IPS-15b (cell line): ENCODE results near the gene CHFR.
"Not testable (repeated sequence)": the region's sequence is repeated elsewhere in the genome, so short reads cannot be mapped to it uniquely, and the experiment has no call there.

Source experiments
- H3K27me3 ChIP-seq: one replicate; pipeline ENCODE4 v1.6.1; 2013; ENCODE audit warnings: low read length; ENCODE audit not compliant: control insufficient read depth, insufficient read depth
- H3K36me3 ChIP-seq: one replicate; pipeline ENCODE4 v1.6.1; 2013; ENCODE audit warnings: low read length; ENCODE audit not compliant: control insufficient read depth, insufficient read depth
- H3K4me1 ChIP-seq: one replicate; pipeline ENCODE4 v1.6.1; 2013; ENCODE audit warnings: mild to moderate bottlenecking, low read length; ENCODE audit not compliant: control insufficient read depth, insufficient read depth
- H3K4me3 ChIP-seq: one replicate; pipeline ENCODE4 v1.5.1; 2013; ENCODE audit warnings: low read depth, low read length
- H3K9ac ChIP-seq: one replicate; pipeline ENCODE4 v1.6.1; 2013; ENCODE audit warnings: low read depth, mild to moderate bottlenecking, low read length
- H3K9me3 ChIP-seq: one replicate; pipeline ENCODE4 v1.6.1; 2013; ENCODE audit warnings: mild to moderate bottlenecking, low read length; ENCODE audit not compliant: control insufficient read depth, insufficient read depth

Gene CHFR

GRCh38 chr12:132797820-132798570 lies 89.4 kb downstream of the CHFR start:
- Histone ChIP-seq H3K9ac (no peak overlapping the region), H3K4me3 (no peak overlapping the region), H3K4me1 (no peaks in the 10 kb centered on the region), H3K27me3 (no peaks in the 10 kb centered on the region), H3K36me3 (peaks cover 55% of the 10 kb centered on the region), H3K9me3 (no peaks in the 10 kb centered on the region)

GRCh38 chr12:132795847-132796246 lies 91.6 kb downstream of the CHFR start:
- Histone ChIP-seq H3K4me1 (no peaks in the 10 kb centered on the region), H3K27me3 (no peaks in the 10 kb centered on the region), H3K36me3 (peaks cover 38% of the 10 kb centered on the region), H3K4me3 (no peak overlapping the region), H3K9me3 (no peaks in the 10 kb centered on the region), H3K9ac (no peak overlapping the region)

DNA sequence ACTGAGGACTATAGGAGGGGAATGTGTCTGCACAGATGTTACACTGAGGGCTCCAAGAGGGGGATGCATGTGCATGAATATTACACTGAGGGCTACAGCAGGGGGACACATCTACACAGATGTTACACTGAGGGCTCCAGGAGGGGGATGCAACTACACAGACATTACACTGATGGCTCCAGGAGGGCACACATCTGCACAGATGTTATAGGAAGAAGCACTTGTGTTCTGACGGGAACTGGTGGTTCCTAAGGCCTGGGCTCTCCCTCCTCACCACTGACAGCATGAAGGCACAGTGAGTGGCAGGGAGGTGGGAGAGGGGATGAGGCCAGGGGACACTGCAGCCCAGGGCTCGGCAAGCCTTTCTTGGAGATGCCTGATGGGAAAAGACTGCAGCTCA lies 95.5 kb downstream of the CHFR start:
- peaks cover 29% of the 10 kb centered on the region for H3K36me3 ChIP-seq
- H3K4me3 ChIP-seq, H3K27me3 ChIP-seq, H3K9me3 ChIP-seq, H3K9ac ChIP-seq, H3K4me1 ChIP-seq: not testable (repeated sequence)

DNA sequence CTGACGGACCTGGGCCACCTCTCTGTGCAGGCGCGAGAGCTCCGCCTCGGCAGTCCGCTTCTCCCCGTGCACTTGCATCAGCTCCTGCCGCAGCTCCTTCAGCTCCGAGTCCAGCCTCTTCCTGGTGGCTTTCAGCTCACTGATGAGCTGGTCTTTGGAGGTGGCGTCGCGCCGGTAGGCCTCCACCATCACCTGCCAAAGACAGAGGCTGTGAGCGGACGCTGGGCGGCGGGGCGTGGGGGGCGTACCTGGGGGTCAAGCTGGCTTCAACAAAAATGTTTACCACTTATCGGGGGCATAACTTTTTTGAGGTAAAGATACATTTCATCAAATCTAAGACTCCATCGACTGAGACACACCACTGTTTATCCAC lies 98.3 kb downstream of the CHFR start:
- H3K27me3 ChIP-seq = no peaks in the 10 kb centered on the region
- H3K36me3 ChIP-seq = peaks cover 39% of the 10 kb centered on the region
- no peak overlapping the region for H3K4me3 ChIP-seq
- no peaks in the 10 kb centered on the region for H3K4me1 ChIP-seq
- no peak overlapping the region for H3K9ac ChIP-seq
- H3K9me3 ChIP-seq = no peaks in the 10 kb centered on the region

- no peak overlapping the region for H3K4me3 ChIP-seq
- no peaks in the 10 kb centered on the region for H3K4me1 ChIP-seq
- H3K27me3 ChIP-seq = no peaks in the 10 kb centered on the region
- no peak overlapping the region for H3K9ac ChIP-seq
- H3K36me3 ChIP-seq = peaks cover 40% of the 10 kb centered on the region
- H3K9me3 ChIP-seq = no peaks in the 10 kb centered on the region
Observed at GRCh38 chr12:132788375-132789098, 98.9 kb downstream of the CHFR start.

DNA sequence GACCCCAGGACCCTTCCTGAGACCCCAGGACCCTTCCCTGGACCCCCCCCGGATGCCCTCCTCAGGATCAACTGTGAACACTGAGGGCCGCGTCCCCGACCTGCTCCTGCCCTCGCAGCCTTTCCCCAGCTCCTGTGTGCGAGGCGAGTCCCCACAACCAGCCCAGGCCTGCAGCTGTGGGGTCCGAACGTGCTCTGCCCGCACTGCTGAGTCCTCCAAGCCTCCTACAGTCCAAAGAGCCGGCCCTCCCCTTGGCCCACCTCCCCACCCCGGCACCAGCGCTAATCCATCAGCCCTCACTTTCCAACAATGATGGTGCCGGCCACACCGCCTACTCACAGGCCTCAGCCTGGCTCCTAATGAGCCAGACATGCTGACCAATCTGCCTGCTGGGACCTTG lies 99.5 kb downstream of the CHFR start:
- peaks cover 42% of the 10 kb centered on the region for H3K36me3 ChIP-seq
- no peaks in the 10 kb centered on the region for H3K9me3 ChIP-seq
- no peaks in the 10 kb centered on the region for H3K4me1 ChIP-seq
- H3K9ac ChIP-seq = no peak overlapping the region
- no peaks in the 10 kb centered on the region for H3K27me3 ChIP-seq
- H3K4me3 ChIP-seq = no peak overlapping the region

DNA sequence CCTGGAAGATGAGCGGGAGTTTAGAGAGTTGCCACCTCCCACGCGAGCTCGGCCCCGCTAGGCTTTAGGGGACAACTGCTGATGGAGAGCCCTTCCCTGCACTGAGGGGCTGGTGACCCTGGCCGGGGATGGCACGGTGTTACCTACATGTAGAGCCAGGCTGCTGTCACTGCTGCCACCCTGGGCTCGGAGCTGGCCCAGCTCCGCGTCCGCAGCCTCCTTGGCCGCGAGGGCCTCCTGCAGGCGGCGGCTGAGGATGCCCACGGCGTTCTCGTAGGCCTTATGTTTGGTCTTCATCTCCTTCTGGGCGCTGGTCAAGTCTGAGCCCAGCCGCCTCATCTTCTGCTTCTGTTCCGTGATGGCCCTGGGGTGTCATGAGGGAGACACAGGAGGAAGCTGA lies 101.2 kb downstream of the CHFR start:
- Histone ChIP-seq H3K9me3 (no peaks in the 10 kb centered on the region), H3K9ac (no peak overlapping the region), H3K4me3 (no peak overlapping the region), H3K36me3 (peaks cover 58% of the 10 kb centered on the region), H3K4me1 (no peaks in the 10 kb centered on the region), H3K27me3 (no peaks in the 10 kb centered on the region)

GRCh38 chr12:132784580-132784979 lies 102.8 kb downstream of the CHFR start:
- Histone ChIP-seq H3K9me3 (no peaks in the 10 kb centered on the region), H3K4me1 (no peaks in the 10 kb centered on the region), H3K27me3 (no peaks in the 10 kb centered on the region), H3K9ac (no peak overlapping the region), H3K4me3 (no peak overlapping the region), H3K36me3 (peaks cover 74% of the 10 kb centered on the region)

GRCh38 chr12:132783917-132784531 lies 103.4 kb downstream of the CHFR start:
- H3K36me3 ChIP-seq = peaks cover 73% of the 10 kb centered on the region
- no peak overlapping the region for H3K9ac ChIP-seq
- H3K27me3 ChIP-seq = no peaks in the 10 kb centered on the region

More at GRCh38 chr12:132783917-132784531, 103.4 kb downstream of the CHFR start:
- Histone ChIP-seq H3K4me1 (no peaks in the 10 kb centered on the region), H3K9me3 (no peaks in the 10 kb centered on the region), H3K4me3 (no peak overlapping the region)
